CD14-positive monocyte (primary cell): ENCODE results near the gene COL4A2. TPM values are rescaled to one million over a fixed set of nuclear protein-coding genes. Genes with fewer than 3 reads are reported as not detected.

Experiments
- DNase-seq, 3 donors: peaks; one replicate each; pipeline ENCODE4 v3.0.0-alpha.2; 2011 to 2022
- H2AFZ ChIP-seq: 2 replicates; pipeline ENCODE4 v1.6.0; 2012; ENCODE audit warnings: mild to moderate bottlenecking, low read depth, low read length, inconsistent platforms; ENCODE audit not compliant: insufficient read depth, poor library complexity, severe bottlenecking
- H3K27ac ChIP-seq, 2 donors: 1 replicate in 1 of 2; 2 replicates in 1 of 2; pipeline ENCODE4 v1.5.1; 2012 to 2013; ENCODE audit warnings: low read length in 2 of 2, control low read depth in 1 of 2, inconsistent platforms in 1 of 2, low read depth in 1 of 2, mild to moderate bottlenecking in 1 of 2
- H3K27me3 ChIP-seq, 2 donors: one replicate each; pipeline versions ENCODE4 v1.6.0 to v1.6.1; 2011 to 2013; ENCODE audit warnings: low read length in 2 of 2; ENCODE audit not compliant: control insufficient read depth in 2 of 2, insufficient read depth in 2 of 2
- H3K36me3 ChIP-seq, 2 donors: replicated peaks in 1 of 2; 1 replicate in 1 of 2; 2 replicates in 1 of 2; pipeline versions ENCODE4 v1.5.1 to v1.6.1; 2012 to 2013; ENCODE audit warnings: low read length in 2 of 2, control low read depth in 1 of 2, inconsistent platforms in 1 of 2, mild to moderate bottlenecking in 1 of 2; ENCODE audit not compliant: insufficient read depth in 2 of 2, control insufficient read depth in 1 of 2
- H3K4me1 ChIP-seq, 2 donors: 1 replicate in 1 of 2; 2 replicates in 1 of 2; pipeline versions ENCODE4 v1.5.1 to v1.6.1; 2012 to 2013; ENCODE audit warnings: low read length in 2 of 2, control low read depth in 1 of 2, inconsistent platforms in 1 of 2, mild to moderate bottlenecking in 1 of 2, moderate library complexity in 1 of 2; ENCODE audit not compliant: insufficient read depth in 2 of 2, control insufficient read depth in 1 of 2
- H3K4me2 ChIP-seq: replicated peaks from 2 replicates; pipeline ENCODE3; 2012; ENCODE audit warnings: low read length, moderate library complexity, mild to moderate bottlenecking; ENCODE audit not compliant: poor library complexity, severe bottlenecking; ENCODE audit errors: extremely low read depth
- H3K4me3 ChIP-seq, 3 experiments: fragments of 200-600 bp in 1 of 3; sonication (generic) in 1 of 3; replicated peaks in 1 of 3; 1 replicate in 2 of 3; 2 replicates in 1 of 3; pipeline ENCODE4 v1.5.1; 2011 to 2013; ENCODE audit warnings: low read length in 3 of 3, mild to moderate bottlenecking in 3 of 3, control low read depth in 2 of 3, low read depth in 2 of 3, inconsistent platforms in 1 of 3, moderate library complexity in 1 of 3
- H3K79me2 ChIP-seq: 2 replicates; pipeline ENCODE4 v1.6.0; 2012; ENCODE audit warnings: mild to moderate bottlenecking, control low read depth, inconsistent platforms, low read length, moderate library complexity; ENCODE audit not compliant: insufficient read depth
- H3K9ac ChIP-seq: 2 replicates; pipeline ENCODE4 v1.6.0; 2017; ENCODE audit warnings: low read length, mild to moderate bottlenecking; ENCODE audit not compliant: insufficient read depth, poor library complexity, severe bottlenecking
- H3K9me3 ChIP-seq, 2 donors: replicated peaks in 1 of 2; 1 replicate in 1 of 2; 2 replicates in 1 of 2; pipeline versions ENCODE4 v1.5.1 to v1.6.1; 2012 to 2013; ENCODE audit warnings: low read length in 2 of 2, control low read depth in 1 of 2; ENCODE audit not compliant: control insufficient read depth in 1 of 2, insufficient read depth in 1 of 2
- H4K20me1 ChIP-seq: 2 replicates; pipeline ENCODE4 v1.6.0; 2012; ENCODE audit warnings: mild to moderate bottlenecking, low read length, control low read depth, moderate library complexity; ENCODE audit not compliant: insufficient read depth
- H3K27ac Mint-ChIP-seq, 7 donors: one replicate each; pipeline ENCODE4 v1.8.0; 2020; ENCODE audit warnings: mild to moderate bottlenecking in 7 of 7, mixed read lengths in 7 of 7, moderate library complexity in 6 of 7, inconsistent platforms in 2 of 7
- H3K27me3 Mint-ChIP-seq, 3 donors: one replicate each; pipeline ENCODE4 v1.8.0; 2021 to 2022; ENCODE audit warnings: low read depth in 3 of 3, mild to moderate bottlenecking in 3 of 3, mixed read lengths in 3 of 3, moderate library complexity in 3 of 3, inconsistent platforms in 1 of 3
- H3K36me3 Mint-ChIP-seq, 2 donors: one replicate each; pipeline ENCODE4 v1.8.0; 2020; ENCODE audit warnings: mixed read lengths in 2 of 2, inconsistent platforms in 1 of 2, mild to moderate bottlenecking in 1 of 2
- H3K4me1 Mint-ChIP-seq: one replicate; pipeline ENCODE4 v1.8.0; 2020; ENCODE audit warnings: mild to moderate bottlenecking, mixed read lengths
- H3K4me3 Mint-ChIP-seq, 2 donors: one replicate each; pipeline ENCODE4 v1.8.0; 2020; ENCODE audit warnings: mild to moderate bottlenecking in 2 of 2, mixed read lengths in 2 of 2, moderate library complexity in 1 of 2
- H3K9me3 Mint-ChIP-seq, 7 donors: one replicate each; pipeline ENCODE4 v1.8.0; 2020 to 2022; ENCODE audit warnings: mixed read lengths in 7 of 7, mild to moderate bottlenecking in 6 of 7, moderate library complexity in 6 of 7, inconsistent platforms in 2 of 7
- WGBS: methylation state at CpG from one replicate; pipeline ENCODE4 v1.1.5; 2013; ENCODE audit warnings: missing lambda C conversion rate; ENCODE audit not compliant: insufficient coverage; 5-methylcytosine and 5-hydroxymethylcytosine counted together
- intact Hi-C, 2 donors: fragments of 100-400 bp; cut with micrococcal nuclease; formaldehyde crosslinking; loops; one replicate each; pipeline versions ENCODE4 v1.15.0 to v1.15.1; 2023
- polyA plus RNA-seq, 3 donors: library from polyadenylated mRNA; depleted of rRNA in 1 of 3; unstranded in 2 of 3; stranded (reverse) in 1 of 3; fragments of 300-500 nt in 2 of 3; fragments of >200 nt in 1 of 3; fragmentation: Illumina TruSeq in 2 of 3; gene quantifications; 1 replicate in 2 of 3; 2 replicates in 1 of 3; pipeline ENCODE4 v1.2.3, GENCODE V29; 2012 to 2021
- TF ChIP-seq, protein P1 (sequence below): fragments of 200-600 bp; IDR thresholded peaks from one replicate; pipeline ENCODE4 v1.8.0; 2022; ENCODE audit warnings: antibody characterized with exemption, mild to moderate bottlenecking

The COL4A2 gene
- polyA plus RNA-seq, 3 donors: not detected

GRCh38 chr13:110484290-110485048, 177.4 kb downstream of the COL4A2 start:
- no peak overlapping the region for H2AFZ ChIP-seq
- H3K27ac ChIP-seq: no peak overlapping the region
- H3K9me3 ChIP-seq: no peaks in the 10 kb centered on the region
- Mint-ChIP-seq H3K27ac (no peak overlapping the region), H3K9me3 (no peaks in the 10 kb centered on the region), H3K4me1 (no peaks in the 10 kb centered on the region), H3K36me3 (no peaks in the 10 kb centered on the region), H3K27me3 (peaks cover 2 to 15% (median 7%) of the 10 kb centered on the region in 3 donors), H3K4me3 (no peak overlapping the region)
- H3K36me3 ChIP-seq: no peaks in the 10 kb centered on the region
- H3K9ac ChIP-seq: no peak overlapping the region
- DNase-seq: no peak
- intact Hi-C loops: no loop called here
- no peak overlapping the region for H3K4me2 ChIP-seq
- no peaks in the 10 kb centered on the region for H3K27me3 ChIP-seq
- TF ChIP-seq, protein P1, sequence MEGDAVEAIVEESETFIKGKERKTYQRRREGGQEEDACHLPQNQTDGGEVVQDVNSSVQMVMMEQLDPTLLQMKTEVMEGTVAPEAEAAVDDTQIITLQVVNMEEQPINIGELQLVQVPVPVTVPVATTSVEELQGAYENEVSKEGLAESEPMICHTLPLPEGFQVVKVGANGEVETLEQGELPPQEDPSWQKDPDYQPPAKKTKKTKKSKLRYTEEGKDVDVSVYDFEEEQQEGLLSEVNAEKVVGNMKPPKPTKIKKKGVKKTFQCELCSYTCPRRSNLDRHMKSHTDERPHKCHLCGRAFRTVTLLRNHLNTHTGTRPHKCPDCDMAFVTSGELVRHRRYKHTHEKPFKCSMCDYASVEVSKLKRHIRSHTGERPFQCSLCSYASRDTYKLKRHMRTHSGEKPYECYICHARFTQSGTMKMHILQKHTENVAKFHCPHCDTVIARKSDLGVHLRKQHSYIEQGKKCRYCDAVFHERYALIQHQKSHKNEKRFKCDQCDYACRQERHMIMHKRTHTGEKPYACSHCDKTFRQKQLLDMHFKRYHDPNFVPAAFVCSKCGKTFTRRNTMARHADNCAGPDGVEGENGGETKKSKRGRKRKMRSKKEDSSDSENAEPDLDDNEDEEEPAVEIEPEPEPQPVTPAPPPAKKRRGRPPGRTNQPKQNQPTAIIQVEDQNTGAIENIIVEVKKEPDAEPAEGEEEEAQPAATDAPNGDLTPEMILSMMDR: no peak
- H3K4me3 ChIP-seq: no peak overlapping the region
- H3K4me1 ChIP-seq: no peaks in the 10 kb centered on the region
- no peaks in the 10 kb centered on the region for H3K79me2 ChIP-seq
- 91% methylated on average over 18 of the region's 18 CpGs for WGBS
- H4K20me1 ChIP-seq: no peaks in the 10 kb centered on the region

DNA sequence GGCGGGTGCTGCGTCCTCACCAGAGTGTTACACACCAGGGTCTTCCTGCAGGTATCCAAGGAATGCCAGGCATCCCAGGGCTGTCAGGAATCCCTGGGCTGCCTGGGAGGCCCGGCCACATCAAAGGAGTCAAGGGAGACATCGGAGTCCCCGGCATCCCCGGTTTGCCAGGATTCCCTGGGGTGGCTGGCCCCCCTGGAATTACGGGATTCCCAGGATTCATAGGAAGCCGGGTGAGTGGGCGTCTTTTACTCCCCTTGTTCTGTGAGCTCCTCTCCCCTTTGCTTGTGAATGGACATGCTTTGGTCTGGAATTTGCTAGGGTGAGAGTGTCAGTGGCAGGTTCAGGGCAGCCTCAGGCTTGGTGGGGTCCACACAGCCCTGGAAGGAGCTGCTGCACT, 178.5 kb downstream of the COL4A2 start:
- no peak overlapping the region for H3K4me2 ChIP-seq
- WGBS: 90% methylated on average over 9 of the region's 9 CpGs

More for the DNA sequence above, 178.5 kb downstream of the COL4A2 start:
- H3K36me3 Mint-ChIP-seq: no peaks in the 10 kb centered on the region
- H3K9me3 Mint-ChIP-seq: no peaks in the 10 kb centered on the region
- Histone ChIP-seq H3K79me2 (no peaks in the 10 kb centered on the region), H3K27me3 (no peaks in the 10 kb centered on the region), H3K4me3 (no peak overlapping the region), H3K4me1 (no peaks in the 10 kb centered on the region), H3K9ac (no peak overlapping the region), H3K36me3 (no peaks in the 10 kb centered on the region), H2AFZ (no peak overlapping the region), H3K27ac (no peak overlapping the region), H4K20me1 (no peaks in the 10 kb centered on the region), H3K9me3 (no peaks in the 10 kb centered on the region)
- intact Hi-C loops: no loop called here
- DNase-seq: no peak
- H3K27me3 Mint-ChIP-seq: peaks cover 4 to 12% (median 7%) of the 10 kb centered on the region in 3 donors
- no peaks in the 10 kb centered on the region for H3K4me1 Mint-ChIP-seq
- H3K4me3 Mint-ChIP-seq: no peak overlapping the region
- no peak overlapping the region for H3K27ac Mint-ChIP-seq
- TF ChIP-seq, protein P1: no peak
